A549 (cell line): Measurements from ENCODE around the gene SNAP91. TPM values are rescaled to one million over a fixed set of nuclear protein-coding genes. Genes with fewer than 3 reads are reported as not detected.

ENCODE experiments used
- ATAC-seq, 2 experiments: fragments of 200-7000 bp in 1 of 2; fragments of >200 bp in 1 of 2; cut with Nextera tagmentation in 1 of 2; cut with Tn5 transposase in 1 of 2; 3 replicates each; pipeline versions ENCODE4 v1.8.0 to v1.9.1; 2018 to 2020; ENCODE audit warnings: mild to moderate bottlenecking in 1 of 2, moderate library complexity in 1 of 2
- CTCF ChIA-PET: fragments of 300-600 bp; sonication (Branson Sonifier 250); formaldehyde crosslinking; extraction: SDS; loops from one replicate; lab custom pipeline; 2021; ENCODE audit warnings: antibody characterized with exemption, inconsistent platforms; lab: Yijun Ruan, JAX
- POLR2A ChIA-PET: fragments of 350-600 bp; formaldehyde crosslinking; extraction: SDS; loops from one replicate; lab custom pipeline; 2021; ENCODE audit warnings: antibody characterized with exemption, inconsistent platforms; lab: Yijun Ruan, JAX
- DNase-seq, 2 experiments: peaks; one replicate each; pipeline versions ENCODE4 v3.0.0 to v3.0.0-alpha.2; 2011 to 2016; ENCODE audit warnings: low read depth in 1 of 2, low spot score in 1 of 2
- FAIRE-seq: peaks from 2 replicates; lab custom pipeline; 2011; peaks lifted over from hg19 to GRCh38; lab: Jason Lieb, UNC
- H3K27ac ChIP-seq, 2 experiments: fragments of >200 bp; sonication (Bioruptor Twin); formaldehyde crosslinking; 3 replicates each; pipeline ENCODE4 v1.5.1; 2016 to 2017
- H3K4me1 ChIP-seq: fragments of >200 bp; sonication (Bioruptor Twin); formaldehyde crosslinking; 3 replicates; pipeline ENCODE4 v1.6.1; 2016
- H3K4me2 ChIP-seq: fragments of >200 bp; sonication (Bioruptor Twin); formaldehyde crosslinking; 3 replicates; pipeline ENCODE4 v1.6.1; 2016
- H3K4me3 ChIP-seq: fragments of >200 bp; sonication (Bioruptor Twin); formaldehyde crosslinking; 3 replicates; pipeline ENCODE4 v1.5.1; 2016
- H3K9me3 ChIP-seq: fragments of >200 bp; sonication (Bioruptor Twin); formaldehyde crosslinking; 3 replicates; pipeline ENCODE4 v1.6.1; 2016
- CEBPB ChIP-seq, 2 experiments: fragments of >200 bp in 1 of 2; sonication (Bioruptor Twin) in 1 of 2; formaldehyde crosslinking in 1 of 2; IDR thresholded peaks; 2 replicates each; pipeline ENCODE4 v1.6.1; 2012 to 2016
- CHD2 ChIP-seq: fragments of 150-350 bp; IDR thresholded peaks from 2 replicates; pipeline ENCODE4 v1.6.1; 2014; ENCODE audit warnings: low read length; ENCODE audit not compliant: partially characterized antibody
- E2F6 ChIP-seq: IDR thresholded peaks from 2 replicates; pipeline ENCODE4 v1.6.1; 2012; ENCODE audit warnings: low read depth, borderline replicate concordance
- EHF ChIP-seq: fragments of 250-450 bp; sonication (Bioruptor Pico); IDR thresholded peaks from 2 replicates; pipeline ENCODE4 v1.5.0; 2020; ENCODE audit warnings: mild to moderate bottlenecking
- EHMT2 ChIP-seq: fragments of 200-600 bp; sonication (generic); IDR thresholded peaks from 2 replicates; pipeline ENCODE4 v1.6.1; 2016; ENCODE audit warnings: antibody characterized with exemption, low read depth, mild to moderate bottlenecking, moderate library complexity
- ELK1 ChIP-seq: fragments of 150-350 bp; IDR thresholded peaks from 2 replicates; pipeline ENCODE4 v1.6.1; 2014; ENCODE audit warnings: low read depth, mild to moderate bottlenecking, low read length
- EP300 ChIP-seq, 2 experiments: fragments of >200 bp; sonication (Bioruptor Twin); formaldehyde crosslinking; IDR thresholded peaks; 2 replicates in 1 of 2; 3 replicates in 1 of 2; pipeline ENCODE4 v1.6.1; 2016 to 2017
- ESRRA ChIP-seq: fragments of 150-350 bp; IDR thresholded peaks from 2 replicates; pipeline ENCODE4 v1.6.1; 2014; ENCODE audit warnings: mild to moderate bottlenecking, low read length, borderline replicate concordance
- FOSB ChIP-seq: fragments of 250-450 bp; sonication (Bioruptor Pico); IDR thresholded peaks from 2 replicates; pipeline ENCODE4 v1.5.0; 2020; ENCODE audit warnings: mild to moderate bottlenecking, moderate library complexity
- FOXS1 ChIP-seq: fragments of 250-450 bp; sonication (Bioruptor Pico); IDR thresholded peaks from 2 replicates; pipeline ENCODE4 v1.5.0; 2020; ENCODE audit warnings: mild to moderate bottlenecking, moderate library complexity
- HDAC2 ChIP-seq: fragments of 200-600 bp; sonication (generic); IDR thresholded peaks from 2 replicates; pipeline ENCODE4 v1.6.1; 2016
- HES2 ChIP-seq: fragments of >200 bp; sonication (Bioruptor Twin); formaldehyde crosslinking; IDR thresholded peaks from 2 replicates; pipeline ENCODE4 v1.6.1; 2016
- HMGXB4 ChIP-seq: fragments of 250-450 bp; sonication (Bioruptor Pico); IDR thresholded peaks from 2 replicates; pipeline ENCODE4 v1.5.0; 2021; ENCODE audit warnings: mild to moderate bottlenecking, moderate library complexity, borderline replicate concordance
- JUN ChIP-seq, 2 experiments: fragments of >200 bp; sonication (Bioruptor Twin); formaldehyde crosslinking; IDR thresholded peaks; 2 replicates in 1 of 2; 3 replicates in 1 of 2; pipeline ENCODE4 v1.6.1; 2016 to 2017
- MAFK ChIP-seq: fragments of 450-650 bp; IDR thresholded peaks from 2 replicates; pipeline ENCODE4 v1.6.1; 2014; ENCODE audit not compliant: partially characterized antibody
- MAZ ChIP-seq: fragments of 150-350 bp; IDR thresholded peaks from 2 replicates; pipeline ENCODE4 v1.6.1; 2014; ENCODE audit warnings: antibody characterized with exemption, low read depth, low read length, borderline replicate concordance
- NFE2L2 ChIP-seq: fragments of 150-350 bp; conservative IDR thresholded peaks from 2 replicates; pipeline ENCODE4 v1.6.1; 2014; ENCODE audit warnings: low read length
- NPAS2 ChIP-seq: fragments of 250-450 bp; sonication (Bioruptor Pico); IDR thresholded peaks from 2 replicates; pipeline ENCODE4 v1.8.0; 2022; ENCODE audit warnings: mild to moderate bottlenecking, moderate library complexity, borderline replicate concordance
- PBX3 ChIP-seq: IDR thresholded peaks from 2 replicates; pipeline ENCODE4 v1.6.1; 2012
- PHF8 ChIP-seq: fragments of 200-600 bp; sonication (generic); IDR thresholded peaks from 2 replicates; pipeline ENCODE4 v1.6.1; 2016; ENCODE audit warnings: low read depth, mild to moderate bottlenecking, antibody characterized with exemption, moderate library complexity, borderline replicate concordance
- POLR2A ChIP-seq: IDR thresholded peaks from 2 replicates; pipeline ENCODE4 v1.6.1; 2012; ENCODE audit warnings: mild to moderate bottlenecking, low read length
- RARB ChIP-seq: fragments of 250-450 bp; sonication (Bioruptor Pico); IDR thresholded peaks from 2 replicates; pipeline ENCODE4 v1.8.0; 2021; ENCODE audit warnings: mild to moderate bottlenecking, moderate library complexity
- SMC3 ChIP-seq: fragments of >200 bp; sonication (Bioruptor Twin); formaldehyde crosslinking; IDR thresholded peaks from 3 replicates; pipeline ENCODE4 v1.6.1; 2018; ENCODE audit warnings: inconsistent platforms
- SREBF2 ChIP-seq: fragments of 450-650 bp; IDR thresholded peaks from 2 replicates; pipeline ENCODE4 v1.6.1; 2014; ENCODE audit warnings: mild to moderate bottlenecking, moderate library complexity
- USF2 ChIP-seq: fragments of 450-650 bp; IDR thresholded peaks from 2 replicates; pipeline ENCODE4 v1.6.1; 2014; ENCODE audit warnings: antibody characterized with exemption
- ZFP36 ChIP-seq: fragments of 450-650 bp; IDR thresholded peaks from 2 replicates; pipeline ENCODE4 v1.6.1; 2014; ENCODE audit warnings: borderline replicate concordance; ENCODE audit not compliant: partially characterized antibody
- ZNF302 ChIP-seq: fragments of 250-450 bp; sonication (Bioruptor Pico); IDR thresholded peaks from 2 replicates; pipeline ENCODE4 v1.9.0; 2021; ENCODE audit warnings: inconsistent platforms, mild to moderate bottlenecking, moderate library complexity
- WGBS: methylation state at CpG from one replicate; pipeline ENCODE4 v1.1.6; 2017; ENCODE audit errors: missing lambda C conversion rate; 5-methylcytosine and 5-hydroxymethylcytosine counted together
- polyA plus RNA-seq, 4 experiments: library from polyadenylated mRNA; depleted of rRNA in 3 of 4; stranded (reverse); fragments of >200 nt; fragmentation: RNase III in 1 of 4; extraction: RNeasy Plus Mini Kit Qiagen cat#74134 plus additional on column Dnase treatment in 1 of 4; gene quantifications; 2 replicates in 3 of 4; 3 replicates in 1 of 4; pipeline ENCODE4 v1.2.3, GENCODE V29; 2011 to 2017

SNAP91 gene
- polyA plus RNA-seq, 2 of the 4 experiments (the other 2 are of a cell fraction), result 0.13 to 0.39 TPM

- no peak for FAIRE-seq
- no peaks in the 10 kb centered on the region for H3K4me1 ChIP-seq
- POLR2A ChIA-PET, result no interaction called here
- no peak overlapping the region for H3K27ac ChIP-seq
- CTCF ChIA-PET, result interaction anchor here (1.5 kb wide), 1 partner anchor 53 kb away, joined by 3 read pairs; no protein-coding TSS in a partner anchor
- TF ChIP-seq POLR2A (no peak), MAZ (no peak), EP300 (IDR thresholded peaks at IDR 0.05) (no peak), HES2 (no peak), RARB (CRISPR knock-in tag) (no peak), USF2 (no peak), SREBF2 (no peak), ELK1 (no peak), EHF (CRISPR knock-in tag) (no peak), CHD2 (no peak), PHF8 (no peak), HDAC2 (no peak), E2F6 (no peak), JUN (IDR thresholded peaks at IDR 0.05) (no peak), EHMT2 (no peak), ZFP36 (no peak), ESRRA (no peak), PBX3 (no peak), NPAS2 (CRISPR knock-in tag) (no peak)
- TF ChIP-seq, all 56 proteins: peak for 0
- H3K4me2 ChIP-seq, result no peak overlapping the region
- ATAC-seq (no peak), DNase-seq (no peak)
- no peaks in the 10 kb centered on the region for H3K9me3 ChIP-seq
- no peak overlapping the region for H3K4me3 ChIP-seq
Measured at GRCh38 chr6:83589076-83589475, 119.8 kb downstream of the SNAP91 start.

- Histone ChIP-seq H3K4me1 (0 out of 3 replicates have a peak, but pooled peaks cover 3% of the 10 kb centered on the region), H3K9me3 (no peaks in the 10 kb centered on the region), H3K4me2 (no peak overlapping the region), H3K4me3 (no peak overlapping the region), H3K27ac (no peak overlapping the region)
- POLR2A ChIA-PET, result no interaction called here
- CTCF ChIA-PET, result no interaction called here
- no peak for ATAC-seq
- DNase-seq, result no peak
- FAIRE-seq, result no peak
- peak; percentile 36 for TF ChIP-seq NFE2L2
- no peak for TF ChIP-seq CEBPB (IDR thresholded peaks at IDR 0.05)
- no peak for TF ChIP-seq HMGXB4 (CRISPR knock-in tag)
- peak; percentile 89 for TF ChIP-seq MAFK
- TF ChIP-seq FOXS1 (CRISPR knock-in tag), result no peak
- TF ChIP-seq PBX3, result no peak
- TF ChIP-seq SMC3, result no peak
- TF ChIP-seq FOSB (CRISPR knock-in tag), result no peak
- no peak for TF ChIP-seq EHMT2
- no peak for TF ChIP-seq ZNF302 (CRISPR knock-in tag)
- no peak for TF ChIP-seq EHF (CRISPR knock-in tag)
- WGBS, result 88% methylated on average over 1 of the region's 1 CpG
Measured at GRCh38 chr6:83578057-83578456, 130.8 kb downstream of the SNAP91 start.
